ENCODE data around the gene MSMP. TPM values are rescaled to one million over a fixed set of nuclear protein-coding genes. Genes with fewer than 3 reads are reported as not detected.
A peak's percentile ranks its signal among the peaks of the same experiment; 100 is the strongest.

MSMP gene
- total RNA-seq, 1 experiment from 2014 or later: not detected

DNA sequence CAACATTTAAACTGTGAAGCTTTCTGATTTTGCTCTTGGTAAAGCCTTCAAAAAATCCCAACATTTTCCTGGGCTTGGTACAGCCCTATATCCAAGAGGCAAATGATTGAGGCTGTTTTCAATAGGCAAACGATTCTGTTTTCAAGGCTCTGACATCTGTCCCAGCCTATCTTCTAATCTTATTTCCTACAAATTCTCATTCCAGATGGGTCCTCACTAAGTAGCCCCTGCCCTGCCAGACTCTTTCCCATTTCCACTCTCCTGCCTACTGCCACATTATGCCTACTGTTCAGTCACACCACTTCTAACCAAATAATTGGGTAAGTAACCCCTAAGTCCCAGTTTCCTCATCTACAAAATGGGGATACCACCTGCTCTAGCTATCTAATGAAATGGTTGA, 8.5 kb downstream of the MSMP start:
- Histone ChIP-seq H3F3A (ENCODE audit: insufficient read depth, low read depth) (0 out of 2 replicates have a peak, but pooled peaks cover 8% of the 10 kb centered on the region), H3K36me3 (ENCODE audit: low read depth) (no peaks in the 10 kb centered on the region; the same call in 1 of the 2 replicates), H4K20me1 (ENCODE audit: insufficient read depth) (peaks cover 13% of the 10 kb centered on the region; the same call in 1 of the 2 replicates), H3K9me3 (ENCODE audit: insufficient read depth, low read depth) (no peaks in the 10 kb centered on the region), H3K27ac (no peak overlapping the region), H2AFZ (no peak overlapping the region), H3K4me2 (peak overlapping the region; percentile 96), H3K9me2 (ENCODE audit: insufficient read depth) (no peaks in the 10 kb centered on the region), H3K4me3 (peak overlapping the region; percentile 79; the same call in 1 of the 2 replicates), H3K27me3 (ENCODE audit: insufficient read depth, low read depth) (no peaks in the 10 kb centered on the region), H3K4me1 (replicated peaks; ENCODE audit: insufficient read depth) (peaks cover 23% of the 10 kb centered on the region), H3K79me2 (ENCODE audit: low read depth) (peaks cover 48% of the 10 kb centered on the region)
- no peak for DNase-seq
- intact Hi-C loops (cut with micrococcal nuclease; ENCODE audit: unreplicated experiment): no loop called here
- TF ChIP-seq EZH2 (IDR thresholded peaks at IDR 0.05; ENCODE audit: low read depth): no peak
- TF ChIP-seq, protein P1, sequence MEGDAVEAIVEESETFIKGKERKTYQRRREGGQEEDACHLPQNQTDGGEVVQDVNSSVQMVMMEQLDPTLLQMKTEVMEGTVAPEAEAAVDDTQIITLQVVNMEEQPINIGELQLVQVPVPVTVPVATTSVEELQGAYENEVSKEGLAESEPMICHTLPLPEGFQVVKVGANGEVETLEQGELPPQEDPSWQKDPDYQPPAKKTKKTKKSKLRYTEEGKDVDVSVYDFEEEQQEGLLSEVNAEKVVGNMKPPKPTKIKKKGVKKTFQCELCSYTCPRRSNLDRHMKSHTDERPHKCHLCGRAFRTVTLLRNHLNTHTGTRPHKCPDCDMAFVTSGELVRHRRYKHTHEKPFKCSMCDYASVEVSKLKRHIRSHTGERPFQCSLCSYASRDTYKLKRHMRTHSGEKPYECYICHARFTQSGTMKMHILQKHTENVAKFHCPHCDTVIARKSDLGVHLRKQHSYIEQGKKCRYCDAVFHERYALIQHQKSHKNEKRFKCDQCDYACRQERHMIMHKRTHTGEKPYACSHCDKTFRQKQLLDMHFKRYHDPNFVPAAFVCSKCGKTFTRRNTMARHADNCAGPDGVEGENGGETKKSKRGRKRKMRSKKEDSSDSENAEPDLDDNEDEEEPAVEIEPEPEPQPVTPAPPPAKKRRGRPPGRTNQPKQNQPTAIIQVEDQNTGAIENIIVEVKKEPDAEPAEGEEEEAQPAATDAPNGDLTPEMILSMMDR (conservative IDR thresholded peaks at IDR 0.05): no peak
- CTCF ChIA-PET: no interaction called here
- no TSS peak for BruUV-seq (replicated peaks)
- POLR2A ChIA-PET (ENCODE audit: unreplicated experiment): no interaction called here

- Histone ChIP-seq H3K79me2 (ENCODE audit: low read depth) (peaks cover 37% of the 10 kb centered on the region), H3K4me2 (no peak overlapping the region), H4K20me1 (ENCODE audit: insufficient read depth) (peaks cover 13% of the 10 kb centered on the region; the same call in 1 of the 2 replicates), H3K36me3 (ENCODE audit: low read depth) (no peaks in the 10 kb centered on the region; the same call in 1 of the 2 replicates), H3K27ac (no peak overlapping the region), H3F3A (ENCODE audit: insufficient read depth, low read depth) (no peaks in the 10 kb centered on the region), H3K4me3 (no peak overlapping the region), H2AFZ (no peak overlapping the region), H3K9me2 (ENCODE audit: insufficient read depth) (no peaks in the 10 kb centered on the region), H3K4me1 (replicated peaks; ENCODE audit: insufficient read depth) (peaks cover 23% of the 10 kb centered on the region), H3K9me3 (ENCODE audit: insufficient read depth, low read depth) (no peaks in the 10 kb centered on the region), H3K27me3 (ENCODE audit: insufficient read depth, low read depth) (no peaks in the 10 kb centered on the region)
- POLR2A ChIA-PET (ENCODE audit: unreplicated experiment): no interaction called here
- intact Hi-C loops (cut with micrococcal nuclease; ENCODE audit: unreplicated experiment): no loop called here
- BruUV-seq (replicated peaks): no TSS peak
- CTCF ChIA-PET: no interaction called here
- no peak for DNase-seq
- TF ChIP-seq EZH2 (IDR thresholded peaks at IDR 0.05; ENCODE audit: low read depth): no peak
- TF ChIP-seq, protein P1 (conservative IDR thresholded peaks at IDR 0.05): no peak
These were observed 10.1 kb downstream of the MSMP start for GRCh38 chr9:35743880-35744518.

- no TSS peak for BruUV-seq (replicated peaks)
- no peaks in the 10 kb centered on the region for H3K27me3 ChIP-seq (ENCODE audit: insufficient read depth, low read depth)
- H3K27ac ChIP-seq: no peak overlapping the region
- no peak overlapping the region for H2AFZ ChIP-seq
- no peaks in the 10 kb centered on the region for H3K9me2 ChIP-seq (ENCODE audit: insufficient read depth)
- ChIA-PET CTCF (no interaction called here), POLR2A (ENCODE audit: unreplicated experiment) (no interaction called here)
- no peak overlapping the region for H3K4me2 ChIP-seq
- DNase-seq: no peak
- H3F3A ChIP-seq (ENCODE audit: insufficient read depth, low read depth): no peaks in the 10 kb centered on the region
- H4K20me1 ChIP-seq (ENCODE audit: insufficient read depth): peaks cover 13% of the 10 kb centered on the region; the same call in 1 of the 2 replicates
- H3K9me3 ChIP-seq (ENCODE audit: insufficient read depth, low read depth): no peaks in the 10 kb centered on the region
- H3K4me1 ChIP-seq (replicated peaks; ENCODE audit: insufficient read depth): peaks cover 23% of the 10 kb centered on the region
- H3K36me3 ChIP-seq (ENCODE audit: low read depth): no peaks in the 10 kb centered on the region; the same call in 1 of the 2 replicates
- intact Hi-C loops (cut with micrococcal nuclease; ENCODE audit: unreplicated experiment): no loop called here
- H3K79me2 ChIP-seq (ENCODE audit: low read depth): peaks cover 35% of the 10 kb centered on the region
- H3K4me3 ChIP-seq: no peak overlapping the region
- TF ChIP-seq, protein P1 (conservative IDR thresholded peaks at IDR 0.05): no peak
- TF ChIP-seq EZH2 (IDR thresholded peaks at IDR 0.05; ENCODE audit: low read depth): no peak
These were observed 10.6 kb downstream of the MSMP start for GRCh38 chr9:35743452-35743851.

Measured in PC-9 (cell line).